ENCODE measurements around the gene ATCAY. TPM values are rescaled to one million over a fixed set of nuclear protein-coding genes. Genes with fewer than 3 reads are reported as not detected.

ATCAY gene
- polyA plus RNA-seq, 1 donor from 2014 or later: 73.8 TPM

DNA sequence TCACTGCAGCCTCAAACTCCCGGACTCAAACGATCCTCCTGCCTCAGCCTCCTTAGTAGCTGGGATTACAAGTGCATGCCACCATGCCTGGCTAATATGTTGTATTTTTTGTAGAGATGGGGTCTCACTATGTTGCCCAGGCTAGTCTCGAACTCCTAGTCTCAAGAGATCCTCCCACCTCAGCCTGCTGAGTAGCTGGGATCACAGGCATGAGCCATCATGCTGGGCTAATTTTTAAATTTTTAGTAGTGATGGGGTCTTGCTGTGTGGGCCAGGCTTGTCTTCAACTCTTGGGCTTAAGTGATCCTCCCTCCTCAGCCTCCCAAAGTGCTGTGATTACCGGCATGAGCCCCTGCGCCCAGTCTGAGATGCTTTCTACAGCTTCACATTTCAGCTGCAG, 15.3 kb downstream of the ATCAY start:
- no peaks in the 10 kb centered on the region for H3K9me2 ChIP-seq (ENCODE audit: insufficient read depth, low read length)
- H3K36me3 ChIP-seq (ENCODE audit: insufficient read depth, low read length): peaks cover 12% of the 10 kb centered on the region
- H3K4me3 ChIP-seq (ENCODE audit: low read length): no peak overlapping the region
- H3K4me2 ChIP-seq (ENCODE audit: low read length): no peak overlapping the region
- TF ChIP-seq TAF1 (IDR thresholded peaks at IDR 0.05; ENCODE audit: low read depth) (no peak), EZH2 (IDR thresholded peaks at IDR 0.05; ENCODE audit: borderline replicate concordance, insufficient read depth, low read length, poor library complexity, severe bottlenecking) (no peak), SMC3 (conservative IDR thresholded peaks at IDR 0.05; ENCODE audit: poor library complexity) (no peak), REST (IDR thresholded peaks at IDR 0.05; ENCODE audit: borderline replicate concordance) (no peak), EP300 (conservative IDR thresholded peaks at IDR 0.05; ENCODE audit: poor library complexity, severe bottlenecking) (no peak)
- no peak overlapping the region for H3K9ac ChIP-seq (ENCODE audit: low read length)
- H2AFZ ChIP-seq (ENCODE audit: low read depth, low read length): no peak overlapping the region
- H4K20me1 ChIP-seq (ENCODE audit: insufficient read depth): no peaks in the 10 kb centered on the region
- no peaks in the 10 kb centered on the region for H3K27me3 ChIP-seq (ENCODE audit: insufficient read depth, low read depth, low read length)
- no peak overlapping the region for H3K27ac ChIP-seq (ENCODE audit: low read length)
- H3F3A ChIP-seq (ENCODE audit: insufficient read depth, low read length, poor library complexity, severe bottlenecking): no peaks in the 10 kb centered on the region
- peaks cover 4% of the 10 kb centered on the region for H3K9me3 ChIP-seq (ENCODE audit: low read length)
- H3K79me2 ChIP-seq (replicated peaks; ENCODE audit: insufficient read depth, low read length): no peaks in the 10 kb centered on the region

GRCh38 chr19:3897936-3898335, 17.5 kb downstream of the ATCAY start:
- peaks cover 18% of the 10 kb centered on the region for H3K36me3 ChIP-seq (ENCODE audit: insufficient read depth, low read length)
- no peaks in the 10 kb centered on the region for H3K79me2 ChIP-seq (replicated peaks; ENCODE audit: insufficient read depth, low read length)
- no peak overlapping the region for H2AFZ ChIP-seq (ENCODE audit: low read depth, low read length)
- peaks cover 4% of the 10 kb centered on the region for H3K9me3 ChIP-seq (ENCODE audit: low read length)
- no peaks in the 10 kb centered on the region for H3K9me2 ChIP-seq (ENCODE audit: insufficient read depth, low read length)
- H3K27ac ChIP-seq (ENCODE audit: low read length): no peak overlapping the region
- H3K4me2 ChIP-seq (ENCODE audit: low read length): no peak overlapping the region
- no peaks in the 10 kb centered on the region for H3K27me3 ChIP-seq (ENCODE audit: insufficient read depth, low read depth, low read length)
- no peak overlapping the region for H3K9ac ChIP-seq (ENCODE audit: low read length)
- no peaks in the 10 kb centered on the region for H3F3A ChIP-seq (ENCODE audit: insufficient read depth, low read length, poor library complexity, severe bottlenecking)
- TF ChIP-seq EZH2 (IDR thresholded peaks at IDR 0.05; ENCODE audit: borderline replicate concordance, insufficient read depth, low read length, poor library complexity, severe bottlenecking): no peak
- no peak for TF ChIP-seq MXI1 (conservative IDR thresholded peaks at IDR 0.05; ENCODE audit: poor library complexity, severe bottlenecking)
- no peak for TF ChIP-seq RAD21 (conservative IDR thresholded peaks at IDR 0.05)
- no peak for TF ChIP-seq TAF1 (IDR thresholded peaks at IDR 0.05; ENCODE audit: low read depth)
- TF ChIP-seq REST (IDR thresholded peaks at IDR 0.05; ENCODE audit: borderline replicate concordance): no peak
- no peak for TF ChIP-seq EP300 (conservative IDR thresholded peaks at IDR 0.05; ENCODE audit: poor library complexity, severe bottlenecking)
- no peak for TF ChIP-seq POLR2AphosphoS5 (IDR thresholded peaks at IDR 0.05)
- TF ChIP-seq SMC3 (conservative IDR thresholded peaks at IDR 0.05; ENCODE audit: poor library complexity): no peak
- TF ChIP-seq, protein P1, sequence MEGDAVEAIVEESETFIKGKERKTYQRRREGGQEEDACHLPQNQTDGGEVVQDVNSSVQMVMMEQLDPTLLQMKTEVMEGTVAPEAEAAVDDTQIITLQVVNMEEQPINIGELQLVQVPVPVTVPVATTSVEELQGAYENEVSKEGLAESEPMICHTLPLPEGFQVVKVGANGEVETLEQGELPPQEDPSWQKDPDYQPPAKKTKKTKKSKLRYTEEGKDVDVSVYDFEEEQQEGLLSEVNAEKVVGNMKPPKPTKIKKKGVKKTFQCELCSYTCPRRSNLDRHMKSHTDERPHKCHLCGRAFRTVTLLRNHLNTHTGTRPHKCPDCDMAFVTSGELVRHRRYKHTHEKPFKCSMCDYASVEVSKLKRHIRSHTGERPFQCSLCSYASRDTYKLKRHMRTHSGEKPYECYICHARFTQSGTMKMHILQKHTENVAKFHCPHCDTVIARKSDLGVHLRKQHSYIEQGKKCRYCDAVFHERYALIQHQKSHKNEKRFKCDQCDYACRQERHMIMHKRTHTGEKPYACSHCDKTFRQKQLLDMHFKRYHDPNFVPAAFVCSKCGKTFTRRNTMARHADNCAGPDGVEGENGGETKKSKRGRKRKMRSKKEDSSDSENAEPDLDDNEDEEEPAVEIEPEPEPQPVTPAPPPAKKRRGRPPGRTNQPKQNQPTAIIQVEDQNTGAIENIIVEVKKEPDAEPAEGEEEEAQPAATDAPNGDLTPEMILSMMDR (IDR thresholded peaks at IDR 0.05; ENCODE audit: poor library complexity, severe bottlenecking): no peak
- H4K20me1 ChIP-seq (ENCODE audit: insufficient read depth): no peaks in the 10 kb centered on the region
- no peak overlapping the region for H3K4me3 ChIP-seq (ENCODE audit: low read length)
